H1 (cell line): Measurements from ENCODE around the gene RLN1. TPM values are rescaled to one million over a fixed set of nuclear protein-coding genes. Genes with fewer than 3 reads are reported as not detected.

ENCODE experiments used
- RNF2 ChIP-seq: fragments of 200-900, 300-1000 bp; sonication (generic); IDR thresholded peaks from 2 replicates; pipeline ENCODE4 v1.7.1; 2016; ENCODE audit warnings: borderline replicate concordance, low read depth, mild to moderate bottlenecking, antibody characterized with exemption, low read length; ENCODE audit not compliant: poor library complexity, severe bottlenecking; ENCODE audit errors: missing control alignments
- polyA plus RNA-seq, 7 experiments: library from polyadenylated mRNA; depleted of rRNA in 3 of 7; stranded (reverse) in 5 of 7; unstranded in 2 of 7; fragments of >200 nt in 5 of 7; fragments of 200-250 nt in 2 of 7; gene quantifications; 1 replicate in 5 of 7; 2 replicates in 1 of 7; 4 replicates in 1 of 7; pipeline versions ENCODE4 v1.2.1 to v1.2.3, GENCODE V29; 2011 to 2013; ENCODE audit warnings: missing spikeins in 2 of 7, mixed read lengths in 2 of 7
- total RNA-seq: library from RNA; stranded (reverse); fragmentation: NEBNext Ultra II Directional; extraction: Animal tissue kit (Norgen Biotek cat#: 25700); gene quantifications from 2 replicates; pipeline ENCODE4 v1.2.1, GENCODE V29; 2021

Gene RLN1
- total and polyA plus RNA-seq, 2 of the 8 experiments (the other 6 are each of a cell fraction or from before 2014, with no cell fraction given): 0.51 to 0.80 TPM

GRCh38 chr9:5326893-5327548, 12.7 kb downstream of the RLN1 start (continued):
- TF ChIP-seq RNF2: no peak
